Activated CD8-positive, alpha-beta T cell treated with anti-CD3 and anti-CD28 coated beads for 36 hours (primary cell): Measurements from ENCODE around the gene ITPKB. TPM values are rescaled to one million over a fixed set of nuclear protein-coding genes. Genes with fewer than 3 reads are reported as not detected.
A peak's percentile ranks its signal among the peaks of the same experiment; 100 is the strongest.

Source experiments
- ATAC-seq: fragments of 200-7000 bp; cut with Tn5 transposase; one replicate; pipeline ENCODE4 v1.10.0; 2021; ENCODE audit warnings: mild to moderate bottlenecking, moderate library complexity
- CTCF ChIA-PET: fragments of 350-600 bp; sonication (Branson Sonifier 250); formaldehyde crosslinking; loops from one replicate; lab custom pipeline; 2021; ENCODE audit warnings: antibody characterized with exemption; lab: Charles Lee
- POLR2A ChIA-PET: fragments of 350-600 bp; sonication (Branson Sonifier 250); formaldehyde crosslinking; loops from one replicate; lab custom pipeline; 2021; ENCODE audit warnings: antibody characterized with exemption; lab: Charles Lee
- DNase-seq: peaks from one replicate; pipeline ENCODE4 v3.0.0-alpha.2; 2020
- H3K27ac Mint-ChIP-seq: one replicate; pipeline ENCODE4 v1.8.0; 2021; ENCODE audit warnings: mild to moderate bottlenecking, mixed read lengths
- H3K27me3 Mint-ChIP-seq: one replicate; pipeline ENCODE4 v1.8.0; 2021; ENCODE audit warnings: mixed read lengths
- H3K36me3 Mint-ChIP-seq: one replicate; pipeline ENCODE4 v1.8.0; 2021; ENCODE audit warnings: low read depth, mixed read lengths
- H3K4me1 Mint-ChIP-seq: one replicate; pipeline ENCODE4 v1.8.0; 2021; ENCODE audit warnings: low read depth, mixed read lengths
- H3K4me3 Mint-ChIP-seq: one replicate; pipeline ENCODE4 v1.8.0; 2021; ENCODE audit warnings: mild to moderate bottlenecking, moderate library complexity, mixed read lengths
- H3K9me3 Mint-ChIP-seq: one replicate; pipeline ENCODE4 v1.8.0; 2021; ENCODE audit warnings: mixed read lengths
- CTCF ChIP-seq: fragments of 200-600 bp; IDR thresholded peaks from one replicate; pipeline ENCODE4 v1.8.0; 2022; ENCODE audit warnings: antibody characterized with exemption, mild to moderate bottlenecking
- intact Hi-C: fragments of 100-400 bp; cut with micrococcal nuclease; formaldehyde crosslinking; loops from one replicate; pipeline ENCODE4 v1.10.0; 2022
- total RNA-seq, 2 experiments: library from RNA; stranded (reverse); gene quantifications; one replicate each; pipeline ENCODE4 v1.2.3, GENCODE V29; 2021

The ITPKB gene
- total RNA-seq, 2 experiments from 2014 or later = 40.8 to 42.6 TPM

GRCh38 chr1:226655251-226656163 lies 83.6 kb downstream of the ITPKB start:
- Mint-ChIP-seq H3K36me3 (peaks cover 8% of the 10 kb centered on the region), H3K27me3 (no peaks in the 10 kb centered on the region), H3K9me3 (no peaks in the 10 kb centered on the region), H3K4me3 (peak overlapping the region; percentile 74), H3K4me1 (peaks cover 52% of the 10 kb centered on the region), H3K27ac (no peak overlapping the region)
- DNase-seq (peak; percentile 52), ATAC-seq (no peak)
- ChIA-PET CTCF (interaction anchor here (1.7 to 7.0 kb wide), 2 partner anchors 32 to 171 kb away, joined by 3 to 50 read pairs; no protein-coding TSS in a partner anchor), POLR2A (interaction anchor here (0.6 to 5.2 kb wide), 6 partner anchors 12 to 75 kb away, joined by 3 to 32 read pairs (median 4); no protein-coding TSS in a partner anchor)
- intact Hi-C loops = no loop called here
- no peak for TF ChIP-seq CTCF

- ChIA-PET CTCF (interaction anchor here (0.8 to 7.0 kb wide), 12 partner anchors 8 to 172 kb away, joined by 3 to 50 read pairs (median 4); no protein-coding TSS in a partner anchor), POLR2A (interaction anchor here (0.6 to 5.2 kb wide), 13 partner anchors 8 to 82 kb away, joined by 3 to 32 read pairs (median 5); no protein-coding TSS in a partner anchor)
- Mint-ChIP-seq H3K36me3 (peaks cover 4% of the 10 kb centered on the region), H3K4me1 (peaks cover 44% of the 10 kb centered on the region), H3K4me3 (peak overlapping the region; percentile 74), H3K27ac (no peak overlapping the region), H3K9me3 (no peaks in the 10 kb centered on the region), H3K27me3 (no peaks in the 10 kb centered on the region)
- no peak for TF ChIP-seq CTCF
- DNase-seq = no peak
- no peak for ATAC-seq
- intact Hi-C loops = loop anchor here (5.0 kb wide), 1 partner anchor 33 kb away; no protein-coding TSS in a partner anchor
Observed at GRCh38 chr1:226654668-226655055, 84.4 kb downstream of the ITPKB start.

- POLR2A ChIA-PET = interaction anchor here (0.8 to 5.2 kb wide), 14 partner anchors 8 to 83 kb away, joined by 3 to 32 read pairs (median 6); no protein-coding TSS in a partner anchor
- ATAC-seq (peak; percentile 3), DNase-seq (peak; percentile 31)
- H3K36me3 Mint-ChIP-seq = peaks cover 7% of the 10 kb centered on the region
- CTCF ChIA-PET = interaction anchor here (0.8 to 7.0 kb wide), 14 partner anchors 8 to 175 kb away, joined by 3 to 50 read pairs (median 4); no protein-coding TSS in a partner anchor
- H3K27ac Mint-ChIP-seq = no peak overlapping the region
- peak overlapping the region; percentile 74 for H3K4me3 Mint-ChIP-seq
- no peak for TF ChIP-seq CTCF
- intact Hi-C loops = loop anchor here (5.0 kb wide), 1 partner anchor 33 kb away; no protein-coding TSS in a partner anchor
- peaks cover 44% of the 10 kb centered on the region for H3K4me1 Mint-ChIP-seq
- H3K27me3 Mint-ChIP-seq = no peaks in the 10 kb centered on the region
- no peaks in the 10 kb centered on the region for H3K9me3 Mint-ChIP-seq
Observed at GRCh38 chr1:226654046-226654667, 84.9 kb downstream of the ITPKB start.

GRCh38 chr1:226653311-226653921 lies 85.7 kb downstream of the ITPKB start:
- TF ChIP-seq CTCF = no peak
- Mint-ChIP-seq H3K36me3 (peaks cover 15% of the 10 kb centered on the region), H3K4me3 (peak overlapping the region; percentile 74), H3K27ac (no peak overlapping the region), H3K4me1 (peaks cover 44% of the 10 kb centered on the region), H3K9me3 (no peaks in the 10 kb centered on the region), H3K27me3 (no peaks in the 10 kb centered on the region)
- intact Hi-C loops = loop anchor here (5.0 kb wide), 1 partner anchor 34 kb away; no protein-coding TSS in a partner anchor
- POLR2A ChIA-PET = interaction anchor here (0.6 to 5.2 kb wide), 16 partner anchors 9 to 83 kb away, joined by 3 to 32 read pairs (median 5); no protein-coding TSS in a partner anchor
- CTCF ChIA-PET = interaction anchor here (0.8 to 7.0 kb wide), 13 partner anchors 9 to 175 kb away, joined by 3 to 50 read pairs (median 4); no protein-coding TSS in a partner anchor
- peak; percentile 83 for ATAC-seq
- DNase-seq = peak; percentile 84
